GM19239 (cell line): ENCODE data around the gene IRF2BP1.
"Not testable (repeated sequence)": the region's sequence is repeated elsewhere in the genome, so short reads cannot be mapped to it uniquely, and the experiment has no call there.

Experiments
- DNase-seq: peaks from one replicate; pipeline ENCODE4 v3.0.0; 2011; ENCODE audit warnings: low spot score; ENCODE audit not compliant: insufficient read length
- FAIRE-seq: peaks from 2 replicates; lab custom pipeline; 2011; peaks lifted over from hg19 to GRCh38; lab: Jason Lieb, UNC

The IRF2BP1 gene

GRCh38 chr19:45902651-45903625, 17.0 kb upstream of the IRF2BP1 start:
- peak; percentile 98 for FAIRE-seq
- DNase-seq: peak; percentile 99

GRCh38 chr19:45901912-45902650, 16.1 kb upstream of the IRF2BP1 start, which contains the start of gene MYPOP:
Gene MYPOP (minus strand): TSS chr19:45902613. CDS start chr19:45901773, 840 bp downstream.
- FAIRE-seq (peak; percentile 35), DNase-seq (no peak)

- DNase-seq (no peak), FAIRE-seq (no peak)
Measured at GRCh38 chr19:45901432-45901911, 15.5 kb upstream of the IRF2BP1 start.

GRCh38 chr19:45900738-45901431, 14.9 kb upstream of the IRF2BP1 start:
- DNase-seq (no peak), FAIRE-seq (no peak)

- FAIRE-seq (no peak), DNase-seq (no peak)
Measured at GRCh38 chr19:45899919-45900589, 14.1 kb upstream of the IRF2BP1 start.

- no peak for FAIRE-seq
- no peak for DNase-seq
Measured at GRCh38 chr19:45899253-45899652, 13.3 kb upstream of the IRF2BP1 start.

GRCh38 chr19:45897261-45897812, 11.4 kb upstream of the IRF2BP1 start:
- FAIRE-seq: no peak
- DNase-seq: no peak

- not testable (repeated sequence) for FAIRE-seq, DNase-seq
Measured at GRCh38 chr19:45895983-45896599, 10.2 kb upstream of the IRF2BP1 start.

GRCh38 chr19:45895519-45895972, 9.6 kb upstream of the IRF2BP1 start:
- FAIRE-seq: no peak
- DNase-seq: no peak

- FAIRE-seq: no peak
Measured at GRCh38 chr19:45890877-45891276, 4.9 kb upstream of the IRF2BP1 start.

GRCh38 chr19:45889210-45889885, 3.4 kb upstream of the IRF2BP1 start:
- DNase-seq (no peak), FAIRE-seq (no peak)

More at GRCh38 chr19:45890877-45891276, 4.9 kb upstream of the IRF2BP1 start:
- no peak for DNase-seq

GRCh38 chr19:45887200-45887710, 1.3 kb upstream of the IRF2BP1 start:
- DNase-seq (no peak), FAIRE-seq (peak; percentile 23)

- DNase-seq: peak; percentile 88
- FAIRE-seq: peak; percentile 98
Measured at GRCh38 chr19:45886427-45887199, 672 bp upstream of the IRF2BP1 start.

- no peak for FAIRE-seq
Measured at GRCh38 chr19:45884682-45885555, 1.0 kb downstream of the IRF2BP1 start.

GRCh38 chr19:45883881-45884681, 1.9 kb downstream of the IRF2BP1 start:
- no peak for DNase-seq
- FAIRE-seq: no peak

More at GRCh38 chr19:45884682-45885555, 1.0 kb downstream of the IRF2BP1 start:
- no peak for DNase-seq

- FAIRE-seq: no peak
- DNase-seq: no peak
Measured at GRCh38 chr19:45883586-45883880, 2.4 kb downstream of the IRF2BP1 start.
